ENCODE results near the gene SIL1.

DNA sequence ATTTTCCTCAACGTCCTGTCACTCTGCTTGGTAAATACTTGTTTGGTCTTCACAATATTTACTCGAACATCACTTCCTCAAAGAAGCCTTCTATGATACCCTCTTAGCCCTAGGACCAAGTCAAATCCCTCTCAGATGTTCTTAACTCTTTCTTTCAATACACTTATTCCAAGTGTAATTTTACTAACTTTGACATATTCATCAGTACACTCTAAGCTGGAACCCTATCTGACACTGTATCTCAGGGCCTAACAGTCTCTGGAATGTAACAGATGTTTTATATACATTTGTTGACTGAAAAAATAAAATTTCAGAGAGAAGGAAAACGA, 19.6 kb downstream of the SIL1 start:
- TF ChIP-seq, protein P1, sequence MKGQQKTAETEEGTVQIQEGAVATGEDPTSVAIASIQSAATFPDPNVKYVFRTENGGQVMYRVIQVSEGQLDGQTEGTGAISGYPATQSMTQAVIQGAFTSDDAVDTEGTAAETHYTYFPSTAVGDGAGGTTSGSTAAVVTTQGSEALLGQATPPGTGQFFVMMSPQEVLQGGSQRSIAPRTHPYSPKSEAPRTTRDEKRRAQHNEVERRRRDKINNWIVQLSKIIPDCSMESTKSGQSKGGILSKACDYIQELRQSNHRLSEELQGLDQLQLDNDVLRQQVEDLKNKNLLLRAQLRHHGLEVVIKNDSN (IDR thresholded peaks at IDR 0.05), result no peak
- TF ChIP-seq YY1 (IDR thresholded peaks at IDR 0.05; ENCODE audit: low read depth) (no peak), CEBPB (IDR thresholded peaks at IDR 0.05) (no peak), EP300 (IDR thresholded peaks at IDR 0.05; ENCODE audit: borderline replicate concordance) (no peak), RAD21 (IDR thresholded peaks at IDR 0.05; ENCODE audit: low read depth) (no peak), ZBTB7A (IDR thresholded peaks at IDR 0.05; ENCODE audit: low read depth) (no peak), TAF1 (IDR thresholded peaks at IDR 0.05; ENCODE audit: low read depth) (no peak)
